Endothelial cell (in vitro differentiated cells): ENCODE measurements around the gene KATNA1. TPM values are rescaled to one million over a fixed set of nuclear protein-coding genes. Genes with fewer than 3 reads are reported as not detected.
A peak's percentile ranks its signal among the peaks of the same experiment; 100 is the strongest.

Experiments used
- DNase-seq: peaks from one replicate; pipeline ENCODE4 v3.0.0; 2021; ENCODE audit warnings: low spot score
- H3K27ac Mint-ChIP-seq: one replicate; pipeline ENCODE4 v1.8.0; 2021; ENCODE audit warnings: mixed read lengths, inconsistent platforms; ENCODE audit not compliant: unreplicated experiment
- H3K27me3 Mint-ChIP-seq: one replicate; pipeline ENCODE4 v1.8.0; 2021; ENCODE audit warnings: mild to moderate bottlenecking, moderate library complexity, mixed read lengths, inconsistent platforms; ENCODE audit not compliant: unreplicated experiment
- H3K36me3 Mint-ChIP-seq: one replicate; pipeline ENCODE4 v1.8.0; 2021; ENCODE audit warnings: mild to moderate bottlenecking, low read depth, mixed read lengths, inconsistent platforms; ENCODE audit not compliant: unreplicated experiment
- H3K4me1 Mint-ChIP-seq: one replicate; pipeline ENCODE4 v1.8.0; 2021; ENCODE audit warnings: mild to moderate bottlenecking, mixed read lengths, inconsistent platforms; ENCODE audit not compliant: unreplicated experiment
- H3K4me3 Mint-ChIP-seq: one replicate; pipeline ENCODE4 v1.8.0; 2021; ENCODE audit warnings: mild to moderate bottlenecking, mixed read lengths, inconsistent platforms; ENCODE audit not compliant: unreplicated experiment
- H3K9me3 Mint-ChIP-seq: one replicate; pipeline ENCODE4 v1.8.0; 2021; ENCODE audit warnings: mixed read lengths, inconsistent platforms; ENCODE audit not compliant: unreplicated experiment
- total RNA-seq: library from RNA; stranded (reverse); fragmentation: NEBNext Ultra II Directional; extraction: Animal tissue kit (Norgen Biotek cat#: 25700); gene quantifications from one replicate; pipeline ENCODE4 v1.2.1, GENCODE V29; 2021; ENCODE audit not compliant: unreplicated experiment
- TF ChIP-seq, protein P1 (sequence below): fragments of 200-600 bp; sonication (generic); IDR thresholded peaks from one replicate; pipeline ENCODE4 v1.5.0; 2021; ENCODE audit warnings: antibody characterized with exemption; ENCODE audit not compliant: unreplicated experiment

KATNA1 gene
- total RNA-seq, 1 donor from 2014 or later, result 12.5 TPM

DNA sequence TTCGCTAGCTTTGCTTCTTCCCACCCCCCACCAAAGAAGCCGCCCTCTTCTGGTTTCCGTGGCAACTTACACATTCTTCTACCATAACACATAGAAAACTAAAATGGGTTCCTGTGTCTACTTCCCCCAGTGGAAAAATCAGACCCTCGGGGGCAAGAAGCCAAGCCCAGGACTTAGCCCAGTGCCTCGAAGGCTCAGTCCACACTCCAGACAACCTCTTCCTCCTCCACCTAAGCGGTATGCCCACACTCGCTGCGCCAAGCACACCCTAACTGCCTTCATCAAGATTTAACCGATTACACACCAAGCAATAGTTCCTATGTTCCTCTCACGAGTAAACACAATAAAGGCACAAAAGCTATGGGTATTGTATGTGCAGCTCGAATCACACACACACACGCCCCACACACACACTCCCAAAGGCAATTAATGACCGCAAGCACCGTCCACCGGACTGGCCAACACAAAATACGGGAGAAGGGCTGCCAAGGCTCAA is 103.2 kb downstream of the KATNA1 start:
- peaks cover 4% of the 10 kb centered on the region for H3K36me3 Mint-ChIP-seq
- peaks cover 19% of the 10 kb centered on the region for H3K27me3 Mint-ChIP-seq
- DNase-seq, result peak; percentile 44
- H3K4me3 Mint-ChIP-seq, result peak overlapping the region; percentile 100
- H3K4me1 Mint-ChIP-seq, result peaks cover 19% of the 10 kb centered on the region
- H3K9me3 Mint-ChIP-seq, result no peaks in the 10 kb centered on the region
- TF ChIP-seq, protein P1, sequence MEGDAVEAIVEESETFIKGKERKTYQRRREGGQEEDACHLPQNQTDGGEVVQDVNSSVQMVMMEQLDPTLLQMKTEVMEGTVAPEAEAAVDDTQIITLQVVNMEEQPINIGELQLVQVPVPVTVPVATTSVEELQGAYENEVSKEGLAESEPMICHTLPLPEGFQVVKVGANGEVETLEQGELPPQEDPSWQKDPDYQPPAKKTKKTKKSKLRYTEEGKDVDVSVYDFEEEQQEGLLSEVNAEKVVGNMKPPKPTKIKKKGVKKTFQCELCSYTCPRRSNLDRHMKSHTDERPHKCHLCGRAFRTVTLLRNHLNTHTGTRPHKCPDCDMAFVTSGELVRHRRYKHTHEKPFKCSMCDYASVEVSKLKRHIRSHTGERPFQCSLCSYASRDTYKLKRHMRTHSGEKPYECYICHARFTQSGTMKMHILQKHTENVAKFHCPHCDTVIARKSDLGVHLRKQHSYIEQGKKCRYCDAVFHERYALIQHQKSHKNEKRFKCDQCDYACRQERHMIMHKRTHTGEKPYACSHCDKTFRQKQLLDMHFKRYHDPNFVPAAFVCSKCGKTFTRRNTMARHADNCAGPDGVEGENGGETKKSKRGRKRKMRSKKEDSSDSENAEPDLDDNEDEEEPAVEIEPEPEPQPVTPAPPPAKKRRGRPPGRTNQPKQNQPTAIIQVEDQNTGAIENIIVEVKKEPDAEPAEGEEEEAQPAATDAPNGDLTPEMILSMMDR, result no peak
- peak overlapping the region; percentile 100 for H3K27ac Mint-ChIP-seq

Other genes with a start within 250 kb of the KATNA1 start
- 4.8 TPM for gene SUMO4, start 248.5 kb downstream of the KATNA1 start, total RNA-seq
- 0.72 TPM for gene ZC3H12D, start 163.7 kb downstream of the KATNA1 start, total RNA-seq
- 25.5 TPM for gene PPIL4, start 102.7 kb downstream of the KATNA1 start, total RNA-seq
- gene GINM1, start 82.3 kb downstream of the KATNA1 start, total RNA-seq, result 32.2 TPM
- gene LATS1, start 69.4 kb upstream of the KATNA1 start, total RNA-seq, result 25.3 TPM
- 54.4 TPM for gene NUP43, start 97.8 kb upstream of the KATNA1 start, total RNA-seq
- 58.5 TPM for gene PCMT1, start 101.0 kb upstream of the KATNA1 start, total RNA-seq
- gene LRP11, start 215.6 kb upstream of the KATNA1 start, total RNA-seq, result 51.7 TPM
- gene RAET1E, start 249.4 kb upstream of the KATNA1 start, total RNA-seq, result 0.28 TPM